NCI-H1417 (cell line): ENCODE measurements around the gene ABTB1.

Source experiments
- DNase-seq, 3 experiments: peaks; one replicate each; lab custom pipeline; 2025; lab: John Stamatoyannopoulos, UW

Gene ABTB1

DNA sequence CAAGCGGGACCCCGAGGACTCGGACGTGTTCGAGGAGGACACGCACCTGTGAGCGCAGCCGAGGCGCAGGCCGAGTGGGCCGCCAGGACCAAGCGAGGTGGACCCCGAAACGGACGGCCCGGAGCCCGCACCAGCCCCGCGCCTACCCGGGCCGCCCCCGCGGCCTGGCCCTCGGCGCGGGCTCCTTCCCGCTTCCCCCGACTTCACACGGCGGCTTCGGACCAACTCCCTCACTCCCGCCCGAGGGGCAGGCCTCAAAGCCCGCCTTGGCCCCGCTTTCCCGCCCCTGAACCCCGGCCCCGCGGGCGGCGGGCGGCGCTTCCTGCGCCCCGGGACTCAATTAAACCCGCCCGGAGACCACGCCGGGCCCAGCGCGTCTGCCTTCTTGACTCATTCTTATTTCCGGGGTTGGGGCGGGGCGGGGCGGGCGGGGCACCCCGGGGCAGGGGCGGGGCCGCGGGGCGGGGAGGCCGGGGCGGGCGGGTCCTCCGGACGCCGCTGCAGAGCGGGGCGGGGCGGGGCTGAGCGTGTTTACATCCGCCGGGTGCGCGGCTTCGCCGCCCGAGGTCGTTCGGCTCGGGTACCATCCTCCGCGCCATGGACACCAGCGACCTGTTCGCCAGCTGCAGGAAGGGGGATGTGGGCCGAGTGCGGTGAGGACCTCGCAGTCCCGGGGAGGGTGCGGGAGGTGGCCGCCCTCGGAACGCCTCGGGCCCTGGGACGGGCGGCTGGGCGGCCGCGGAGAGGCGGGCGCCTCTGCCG lies at the start of gene ABTB1:
TSS of gene ABTB1 (plus strand) at position 524 of the 762 bp plus-strand sequence. CDS start at position 598, 74 bp downstream.
- DNase-seq = peak; percentile 81 to 91 (median 90)

DNA sequence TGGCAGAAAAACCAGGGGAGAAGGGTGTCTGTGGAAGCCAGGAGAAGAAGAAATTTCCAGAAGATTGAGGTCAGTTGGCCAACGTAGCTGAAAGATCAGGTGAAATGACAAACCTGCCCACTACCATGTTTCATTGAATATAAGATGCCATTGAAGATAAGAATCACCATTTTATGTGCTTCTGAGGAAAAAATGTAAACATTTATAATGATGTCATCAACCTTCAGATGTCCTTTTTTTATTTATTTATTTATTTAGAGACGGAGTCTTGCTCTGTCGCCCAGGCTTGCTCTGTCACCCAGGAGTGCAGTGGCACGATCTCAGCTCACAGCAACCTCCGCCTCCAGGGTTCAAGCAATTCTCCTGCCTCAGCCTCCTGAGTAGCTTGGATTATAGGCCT lies 48.7 kb upstream of the ABTB1 start:
- no peak for DNase-seq

- DNase-seq = no peak
Measured at GRCh38 chr3:127625821-127626220, 46.9 kb upstream of the ABTB1 start.

GRCh38 chr3:127628426-127628787 lies 44.3 kb upstream of the ABTB1 start:
- DNase-seq = no peak

GRCh38 chr3:127628788-127629466 lies 43.8 kb upstream of the ABTB1 start, which contains the start of gene PODXL2:
Gene PODXL2, plus strand, starts transcription at chr3:127629185. Its CDS starts 35 bp downstream, at chr3:127629220.
- DNase-seq = peak; percentile 82 to 90 (median 90)

DNA sequence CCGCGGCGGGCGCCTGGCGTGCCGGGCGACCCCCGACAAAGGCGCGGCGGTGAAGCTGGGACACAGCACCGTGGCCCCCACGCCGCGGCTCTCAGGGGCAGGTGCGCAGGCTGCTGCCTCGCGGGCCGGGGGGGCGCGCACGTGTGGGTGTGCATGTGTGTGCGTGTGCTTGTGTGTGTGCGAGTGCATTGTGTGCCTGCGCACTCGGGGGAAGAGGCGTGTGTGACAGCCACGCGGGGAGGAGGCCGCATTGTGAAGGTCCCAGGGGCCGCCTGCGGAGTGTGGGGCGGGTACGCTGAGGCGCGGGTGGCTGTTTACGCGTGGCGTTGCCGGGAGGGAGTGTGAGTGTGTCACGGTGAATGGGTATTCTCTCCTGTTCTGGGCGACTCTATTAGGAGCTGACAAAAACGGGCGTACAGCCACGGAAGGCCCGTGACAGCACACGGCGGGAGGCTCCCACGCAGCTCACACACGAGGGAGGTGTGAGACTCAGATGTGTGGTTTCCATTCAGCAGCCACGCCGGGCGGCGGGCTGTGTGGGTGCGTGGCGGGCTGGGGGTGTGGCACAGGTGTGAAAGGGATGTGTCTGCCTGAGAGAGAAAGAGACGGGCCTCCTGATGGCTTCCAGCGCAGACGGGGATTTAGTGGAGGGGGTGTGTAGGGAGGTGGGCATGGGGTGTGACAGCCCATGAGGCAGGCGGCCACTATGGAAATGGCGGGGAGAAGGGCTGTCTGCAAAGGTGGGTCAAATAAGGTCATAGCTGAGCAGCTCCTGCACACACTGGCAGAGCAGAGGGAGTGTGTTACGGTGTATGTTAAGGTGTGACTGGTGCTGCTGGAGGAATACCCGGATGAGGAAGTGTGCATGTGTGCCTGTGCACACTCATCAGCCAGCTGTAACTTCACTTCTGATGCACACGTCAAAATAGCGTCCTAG lies 43.0 kb upstream of the ABTB1 start:
- peak; percentile 28 to 80 (median 69) for DNase-seq

GRCh38 chr3:127630811-127631714 lies 41.7 kb upstream of the ABTB1 start:
- DNase-seq = peak; percentile 64 to 82 (median 82)

DNA sequence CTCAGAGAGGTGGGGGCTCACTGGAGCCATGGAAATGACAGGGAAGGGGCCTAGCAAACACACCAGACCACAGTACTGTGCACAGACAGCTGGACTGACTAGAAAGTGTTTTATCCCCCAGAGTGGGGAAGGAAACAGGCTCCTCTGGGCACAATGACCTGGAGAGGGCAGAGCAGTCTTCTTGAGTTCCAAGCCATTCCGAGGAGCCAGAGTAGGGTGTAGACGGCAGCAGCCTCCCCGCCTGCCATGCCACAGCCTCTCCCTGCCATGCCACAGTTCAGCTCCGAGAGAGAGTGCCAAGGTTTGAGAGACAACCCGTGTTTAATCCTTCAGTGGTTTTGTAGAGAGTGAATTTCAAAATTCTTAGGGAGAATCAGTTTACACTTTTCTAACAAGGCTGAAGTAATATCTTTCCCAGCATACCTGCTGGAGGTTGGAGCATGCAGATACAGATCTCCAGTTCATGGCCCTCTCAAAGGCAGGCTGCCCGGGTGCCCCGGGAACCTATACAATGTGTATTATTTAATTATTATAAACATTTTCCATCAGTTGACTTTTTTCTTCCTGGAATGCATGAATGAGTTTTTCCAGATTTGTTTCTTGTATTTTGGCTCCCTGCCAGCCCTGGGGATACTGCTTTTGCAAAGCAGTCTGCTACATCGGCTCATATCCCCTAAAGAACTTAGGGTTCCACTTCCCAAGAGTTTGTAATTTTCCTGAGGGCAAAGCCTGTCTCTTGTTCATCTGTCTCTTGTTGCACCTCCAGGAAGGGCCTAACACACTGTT lies 40.5 kb upstream of the ABTB1 start:
- peak in 2 of 3 experiments; percentile 13 to 34 for DNase-seq

DNA sequence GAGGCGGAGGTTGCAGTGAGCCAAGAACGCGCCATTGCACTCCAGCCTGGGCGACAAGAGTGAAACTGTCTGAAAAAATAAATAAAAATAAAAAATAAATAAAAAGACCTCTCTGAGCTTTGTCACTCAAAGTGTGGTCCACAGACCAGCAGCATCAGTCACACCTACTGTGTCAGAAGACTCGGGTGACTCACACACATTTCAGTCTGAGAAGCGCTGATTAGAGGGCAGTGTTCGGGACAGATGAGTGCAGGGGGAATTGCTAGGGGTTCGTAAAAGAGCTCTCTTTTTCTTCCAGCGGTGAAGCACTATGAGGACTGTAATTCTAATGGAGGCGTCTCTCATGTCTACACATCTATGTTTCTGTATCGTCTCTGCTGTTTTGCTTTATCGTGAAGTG lies 38.1 kb upstream of the ABTB1 start:
- no peak for DNase-seq

- peak in 1 of 3 experiments; percentile 34 for DNase-seq
Measured at GRCh38 chr3:127637546-127637945, 35.2 kb upstream of the ABTB1 start.

DNA sequence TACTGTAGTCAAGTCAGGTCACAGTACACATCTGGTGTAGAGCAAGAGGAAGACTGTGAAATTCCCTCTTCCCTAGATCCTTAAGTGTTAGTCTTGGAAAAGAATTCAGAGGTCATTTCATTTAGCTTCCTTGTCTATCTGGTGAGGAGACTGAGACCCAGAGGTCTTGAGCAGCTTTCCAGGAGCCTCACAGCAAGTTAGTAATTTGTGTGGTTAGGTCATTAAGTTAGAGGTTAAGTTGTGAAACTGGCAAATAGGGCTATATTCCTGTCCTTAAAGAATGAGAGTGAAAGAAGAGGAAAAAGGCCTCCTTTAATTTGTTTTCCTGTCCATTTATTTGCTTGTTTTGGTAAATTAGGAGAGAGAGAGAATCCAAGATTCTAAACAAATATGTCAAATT lies 34.8 kb upstream of the ABTB1 start:
- DNase-seq = no peak

- DNase-seq = no peak
Measured at GRCh38 chr3:127639173-127640041, 33.3 kb upstream of the ABTB1 start.

DNA sequence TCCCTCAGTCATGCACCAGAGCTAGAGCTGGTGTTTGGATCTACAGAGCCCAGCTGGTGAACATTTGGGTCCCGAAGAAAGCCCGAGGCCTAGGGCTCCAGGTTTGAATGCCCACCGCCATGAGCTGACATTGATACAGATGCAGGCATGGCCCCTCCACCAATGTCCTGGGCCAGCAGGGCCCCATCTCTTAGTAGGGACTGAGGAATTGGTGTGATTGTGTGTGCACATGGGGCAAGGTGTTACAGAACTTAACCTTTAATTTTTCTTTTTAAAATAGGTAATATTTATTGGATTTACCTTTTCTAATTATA lies 32.8 kb upstream of the ABTB1 start:
- DNase-seq = no peak

GRCh38 chr3:127644641-127645370 lies 27.9 kb upstream of the ABTB1 start:
- DNase-seq = no peak

DNA sequence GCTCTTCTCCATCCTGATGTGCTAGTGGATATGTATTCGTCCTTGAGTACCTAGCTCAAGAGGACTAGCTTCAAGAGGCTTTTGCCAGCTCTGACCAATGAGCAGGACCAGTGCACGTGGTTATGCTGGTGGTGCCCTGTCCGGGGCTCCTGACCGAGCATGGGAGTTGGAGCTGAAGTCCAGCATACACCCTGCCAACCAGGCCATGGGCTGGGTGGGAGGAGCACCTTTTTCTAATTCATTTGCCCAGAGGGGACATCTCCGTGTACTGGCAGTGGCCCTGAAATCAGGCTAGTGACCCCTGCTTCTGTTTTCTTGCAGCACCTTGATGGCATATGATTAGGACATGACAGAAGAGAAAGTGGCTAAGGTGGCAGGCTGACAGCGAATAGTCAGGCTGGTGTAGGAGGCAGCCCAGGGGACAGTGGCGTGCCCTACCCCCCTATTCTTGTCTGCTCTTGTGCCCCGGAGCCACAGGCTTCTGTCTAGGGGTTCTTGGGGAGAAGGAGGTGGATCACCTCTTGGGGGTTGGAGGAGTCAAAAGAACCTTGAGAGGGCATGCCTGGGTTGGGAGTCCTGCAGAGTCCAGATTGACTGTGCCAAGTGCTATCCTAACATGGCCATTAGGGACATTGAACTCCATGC lies 27.3 kb upstream of the ABTB1 start:
- no peak for DNase-seq

DNA sequence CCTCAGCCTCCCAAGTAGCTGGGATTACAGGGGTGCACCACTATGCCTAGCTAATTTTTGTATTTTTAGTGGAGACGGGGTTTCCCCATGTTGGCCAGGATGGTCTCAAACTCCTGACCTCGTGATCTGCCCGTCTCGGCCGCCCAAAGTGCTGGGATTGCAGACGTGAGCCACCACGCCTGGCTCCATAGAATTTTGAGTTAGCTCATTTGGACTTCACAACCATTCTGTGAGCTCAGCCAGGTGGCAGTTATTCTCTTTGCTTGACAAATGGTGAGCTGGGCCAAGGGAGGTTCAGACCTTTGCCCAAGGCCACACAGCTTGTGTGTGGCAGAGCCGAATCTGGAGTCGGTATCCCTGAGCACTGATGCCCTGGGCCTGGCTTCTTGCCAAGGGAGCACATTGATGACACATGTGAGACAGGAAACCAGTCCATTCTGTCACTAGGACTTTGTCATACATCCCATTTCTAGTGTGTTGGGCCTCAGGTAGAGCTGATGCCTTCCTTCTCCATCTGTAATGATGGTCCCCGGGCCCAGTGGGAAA lies 26.2 kb upstream of the ABTB1 start:
- DNase-seq = no peak

DNA sequence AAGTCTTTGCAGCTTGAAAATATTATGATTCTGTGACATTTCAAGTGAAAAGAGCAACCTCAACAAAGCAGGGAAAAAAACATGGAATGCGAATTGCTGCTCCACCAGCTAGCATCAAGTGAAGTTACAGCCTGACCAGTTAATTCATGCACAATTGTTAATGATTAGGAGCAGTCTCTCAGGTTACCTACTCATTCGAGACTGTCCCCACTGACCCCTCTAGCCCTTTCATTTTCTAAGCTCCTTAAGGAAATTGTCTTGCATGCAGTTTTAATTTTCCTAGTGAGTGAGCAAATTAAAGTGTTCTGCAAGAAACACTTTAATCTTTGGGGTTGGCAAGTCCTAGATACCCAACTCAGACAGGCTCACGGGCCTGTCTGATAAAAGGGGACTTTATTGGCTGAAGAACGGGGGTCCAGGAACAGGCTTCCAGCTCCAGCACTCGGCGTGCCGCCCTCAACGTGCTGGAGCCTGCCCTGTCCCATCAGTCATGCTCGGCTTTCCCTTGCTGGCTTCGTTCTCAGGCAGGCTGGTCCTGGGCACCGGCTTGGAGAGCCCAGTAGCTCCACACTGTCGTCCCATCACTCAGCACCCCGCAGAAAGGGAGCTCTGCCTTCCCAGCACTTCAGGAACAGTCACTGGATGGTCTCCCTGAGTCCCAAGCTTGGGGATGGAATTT lies 25.4 kb upstream of the ABTB1 start:
- no peak for DNase-seq

- no peak for DNase-seq
Measured at GRCh38 chr3:127647845-127648204, 24.9 kb upstream of the ABTB1 start.
